GM12878 (cell line): ENCODE measurements around the gene PIK3R4.

ENCODE experiments used
- CHD2 ChIP-seq: IDR thresholded peaks from 2 replicates; pipeline ENCODE4 v1.6.1; 2011; ENCODE audit warnings: low read depth, low read length, improper control_type of control experiment, borderline replicate concordance
- EGR1 ChIP-seq, 2 experiments: IDR thresholded peaks; 1 replicate in 1 of 2; 2 replicates in 1 of 2; pipeline ENCODE4 v1.6.1; 2011 to 2012; ENCODE audit warnings: low read depth in 2 of 2, low read length in 2 of 2, borderline replicate concordance in 1 of 2, mild to moderate bottlenecking in 1 of 2, moderate library complexity in 1 of 2
- EP300 ChIP-seq, 2 experiments: fragments of 150-350 bp in 1 of 2; IDR thresholded peaks; 2 replicates each; pipeline ENCODE4 v1.6.1; 2011 to 2012; ENCODE audit warnings: low read depth in 2 of 2, low read length in 2 of 2, borderline replicate concordance in 1 of 2, improper control_type of control experiment in 1 of 2, inconsistent platforms in 1 of 2; ENCODE audit not compliant: control insufficient read depth in 1 of 2
- NR2C2 ChIP-seq: IDR thresholded peaks from 2 replicates; pipeline ENCODE4 v1.6.1; 2011; ENCODE audit warnings: borderline replicate concordance, low read depth; ENCODE audit not compliant: control insufficient read depth, insufficient read length
- POLR2AphosphoS5 ChIP-seq: IDR thresholded peaks from 2 replicates; pipeline ENCODE4 v1.6.1; 2011; ENCODE audit warnings: mild to moderate bottlenecking, low read length, inconsistent platforms
- SPI1 ChIP-seq: IDR thresholded peaks from 2 replicates; pipeline ENCODE4 v1.6.1; 2011; ENCODE audit warnings: low read depth, mild to moderate bottlenecking, low read length, moderate library complexity, borderline replicate concordance; ENCODE audit not compliant: insufficient read depth
- TF ChIP-seq, protein P1 (sequence below), 3 experiments: IDR thresholded peaks in 2 of 3; conservative IDR thresholded peaks in 1 of 3; 2 replicates each; pipeline ENCODE4 v1.5.1; 2011; ENCODE audit warnings: low read depth in 3 of 3, low read length in 3 of 3, mild to moderate bottlenecking in 3 of 3, control low read depth in 2 of 3, moderate library complexity in 2 of 3, inconsistent platforms in 1 of 3, mixed read lengths in 1 of 3; ENCODE audit not compliant: control insufficient read depth in 2 of 3, insufficient read depth in 1 of 3; ENCODE audit errors: extremely low read depth in 1 of 3
- TF ChIP-seq, protein P2 (sequence below): fragments of 450-650 bp; IDR thresholded peaks from 2 replicates; pipeline ENCODE4 v1.6.1; 2017; ENCODE audit warnings: borderline replicate concordance
- TF ChIP-seq, protein P3 (sequence below): fragments of 450-650 bp; formaldehyde crosslinking; IDR thresholded peaks from 2 replicates; pipeline ENCODE4 v1.4.0; 2022; ENCODE audit warnings: mild to moderate bottlenecking, moderate library complexity

DNA sequence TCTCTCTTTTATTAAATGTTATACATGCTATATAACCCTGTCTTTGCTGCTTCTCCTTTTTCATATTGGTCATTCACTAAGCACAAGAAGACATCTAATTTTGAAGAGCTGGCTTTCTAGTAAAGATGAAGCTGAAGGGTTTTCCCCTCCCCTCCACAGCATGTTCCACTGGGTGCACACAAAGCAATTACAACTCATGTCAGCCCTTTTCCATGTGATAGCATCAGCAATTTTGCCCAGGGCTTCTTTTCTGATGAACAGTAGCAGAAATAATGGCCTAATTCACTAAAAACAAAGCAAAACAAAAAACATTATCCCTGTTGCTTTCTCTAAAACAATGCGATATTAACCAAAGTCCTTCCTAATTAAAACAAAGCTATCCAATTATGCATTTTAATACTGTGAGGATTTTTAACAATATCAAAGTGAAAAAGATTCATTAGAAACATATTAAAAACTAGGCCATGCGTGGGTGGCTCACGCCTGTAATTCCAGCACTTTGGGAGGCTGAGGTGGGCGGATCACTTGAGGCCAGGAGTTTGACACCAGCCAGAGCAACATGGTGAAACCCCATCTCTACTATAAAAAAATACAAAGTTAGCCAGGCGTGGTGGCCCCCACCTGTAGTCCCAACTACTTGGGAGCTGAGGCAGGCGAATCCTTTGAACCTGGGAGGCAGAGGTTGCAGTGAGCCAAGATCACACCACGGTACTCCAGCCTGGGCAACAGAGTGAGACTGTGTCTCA, 12.2 kb upstream of the PIK3R4 start:
- TF ChIP-seq, protein P1, sequence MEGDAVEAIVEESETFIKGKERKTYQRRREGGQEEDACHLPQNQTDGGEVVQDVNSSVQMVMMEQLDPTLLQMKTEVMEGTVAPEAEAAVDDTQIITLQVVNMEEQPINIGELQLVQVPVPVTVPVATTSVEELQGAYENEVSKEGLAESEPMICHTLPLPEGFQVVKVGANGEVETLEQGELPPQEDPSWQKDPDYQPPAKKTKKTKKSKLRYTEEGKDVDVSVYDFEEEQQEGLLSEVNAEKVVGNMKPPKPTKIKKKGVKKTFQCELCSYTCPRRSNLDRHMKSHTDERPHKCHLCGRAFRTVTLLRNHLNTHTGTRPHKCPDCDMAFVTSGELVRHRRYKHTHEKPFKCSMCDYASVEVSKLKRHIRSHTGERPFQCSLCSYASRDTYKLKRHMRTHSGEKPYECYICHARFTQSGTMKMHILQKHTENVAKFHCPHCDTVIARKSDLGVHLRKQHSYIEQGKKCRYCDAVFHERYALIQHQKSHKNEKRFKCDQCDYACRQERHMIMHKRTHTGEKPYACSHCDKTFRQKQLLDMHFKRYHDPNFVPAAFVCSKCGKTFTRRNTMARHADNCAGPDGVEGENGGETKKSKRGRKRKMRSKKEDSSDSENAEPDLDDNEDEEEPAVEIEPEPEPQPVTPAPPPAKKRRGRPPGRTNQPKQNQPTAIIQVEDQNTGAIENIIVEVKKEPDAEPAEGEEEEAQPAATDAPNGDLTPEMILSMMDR (IDR thresholded peaks at IDR 0.05 in 2 of 3, conservative IDR thresholded peaks at IDR 0.05 in 1 of 3; ENCODE audit: control insufficient read depth in 2 of 3, extremely low read depth in 1 of 3, insufficient read depth in 1 of 3, low read depth in 3 of 3, low read length in 3 of 3) = no peak
- TF ChIP-seq, protein P2, sequence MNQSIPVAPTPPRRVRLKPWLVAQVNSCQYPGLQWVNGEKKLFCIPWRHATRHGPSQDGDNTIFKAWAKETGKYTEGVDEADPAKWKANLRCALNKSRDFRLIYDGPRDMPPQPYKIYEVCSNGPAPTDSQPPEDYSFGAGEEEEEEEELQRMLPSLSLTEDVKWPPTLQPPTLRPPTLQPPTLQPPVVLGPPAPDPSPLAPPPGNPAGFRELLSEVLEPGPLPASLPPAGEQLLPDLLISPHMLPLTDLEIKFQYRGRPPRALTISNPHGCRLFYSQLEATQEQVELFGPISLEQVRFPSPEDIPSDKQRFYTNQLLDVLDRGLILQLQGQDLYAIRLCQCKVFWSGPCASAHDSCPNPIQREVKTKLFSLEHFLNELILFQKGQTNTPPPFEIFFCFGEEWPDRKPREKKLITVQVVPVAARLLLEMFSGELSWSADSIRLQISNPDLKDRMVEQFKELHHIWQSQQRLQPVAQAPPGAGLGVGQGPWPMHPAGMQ = no peak
- TF ChIP-seq EGR1 (IDR thresholded peaks at IDR 0.05; ENCODE audit: borderline replicate concordance in 1 of 2, low read depth in 2 of 2, low read length in 2 of 2) (no peak), CHD2 (no peak), NR2C2 (no peak), EP300 (IDR thresholded peaks at IDR 0.05; ENCODE audit: borderline replicate concordance in 1 of 2, control insufficient read depth in 1 of 2, low read depth in 2 of 2, low read length in 2 of 2) (no peak), POLR2AphosphoS5 (no peak), SPI1 (no peak)
- TF ChIP-seq, protein P3, sequence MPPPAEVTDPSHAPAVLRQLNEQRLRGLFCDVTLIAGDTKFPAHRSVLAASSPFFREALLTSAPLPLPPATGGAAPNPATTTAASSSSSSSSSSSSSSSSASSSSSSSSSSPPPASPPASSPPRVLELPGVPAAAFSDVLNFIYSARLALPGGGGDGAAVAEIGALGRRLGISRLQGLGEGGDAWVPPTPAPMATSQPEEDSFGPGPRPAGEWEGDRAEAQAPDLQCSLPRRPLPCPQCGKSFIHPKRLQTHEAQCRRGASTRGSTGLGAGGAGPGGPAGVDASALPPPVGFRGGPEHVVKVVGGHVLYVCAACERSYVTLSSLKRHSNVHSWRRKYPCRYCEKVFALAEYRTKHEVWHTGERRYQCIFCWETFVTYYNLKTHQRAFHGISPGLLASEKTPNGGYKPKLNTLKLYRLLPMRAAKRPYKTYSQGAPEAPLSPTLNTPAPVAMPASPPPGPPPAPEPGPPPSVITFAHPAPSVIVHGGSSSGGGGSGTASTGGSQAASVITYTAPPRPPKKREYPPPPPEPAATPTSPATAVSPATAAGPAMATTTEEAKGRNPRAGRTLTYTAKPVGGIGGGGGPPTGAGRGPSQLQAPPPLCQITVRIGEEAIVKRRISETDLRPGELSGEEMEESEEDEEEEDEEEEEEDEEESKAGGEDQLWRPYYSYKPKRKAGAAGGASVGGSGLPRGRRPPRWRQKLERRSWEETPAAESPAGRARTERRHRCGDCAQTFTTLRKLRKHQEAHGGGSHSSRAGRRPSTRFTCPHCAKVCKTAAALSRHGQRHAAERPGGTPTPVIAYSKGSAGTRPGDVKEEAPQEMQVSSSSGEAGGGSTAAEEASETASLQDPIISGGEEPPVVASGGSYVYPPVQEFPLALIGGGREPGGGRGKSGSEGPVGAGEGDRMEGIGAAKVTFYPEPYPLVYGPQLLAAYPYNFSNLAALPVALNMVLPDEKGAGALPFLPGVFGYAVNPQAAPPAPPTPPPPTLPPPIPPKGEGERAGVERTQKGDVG (CRISPR knock-in tag) = no peak
